HepG2 (cell line): ENCODE results near the gene SZRD1. TPM values are rescaled to one million over a fixed set of nuclear protein-coding genes. Genes with fewer than 3 reads are reported as not detected.

Experiments used
- HDAC1 ChIP-seq: sonication (generic); formaldehyde crosslinking; IDR thresholded peaks from 2 replicates; pipeline ENCODE4 v1.5.1; 2020; ENCODE audit warnings: mild to moderate bottlenecking, missing genetic modification reagents
- HOXA9 ChIP-seq: sonication (generic); formaldehyde crosslinking; IDR thresholded peaks from 2 replicates; pipeline ENCODE4 v1.8.1; 2022; ENCODE audit warnings: missing genetic modification reagents, mild to moderate bottlenecking, moderate library complexity, borderline replicate concordance
- PHF21A ChIP-seq: sonication (generic); formaldehyde crosslinking; IDR thresholded peaks from 2 replicates; pipeline ENCODE4 v1.5.0; 2020; ENCODE audit warnings: mild to moderate bottlenecking, missing genetic modification reagents
- PITX1 ChIP-seq: sonication (generic); formaldehyde crosslinking; IDR thresholded peaks from 2 replicates; pipeline ENCODE4 v1.5.1; 2020; ENCODE audit warnings: mild to moderate bottlenecking, missing genetic modification reagents
- ZBTB10 ChIP-seq: sonication (generic); formaldehyde crosslinking; IDR thresholded peaks from 2 replicates; pipeline ENCODE4 v1.4.0; 2020; ENCODE audit warnings: missing genetic modification reagents, borderline replicate concordance
- ZHX2 ChIP-seq, 2 experiments: sonication (generic) in 1 of 2; formaldehyde crosslinking in 1 of 2; IDR thresholded peaks; 2 replicates each; pipeline versions ENCODE4 v1.6.1 to v1.9.0; 2014 to 2022; ENCODE audit warnings: antibody characterized with exemption in 1 of 2, borderline replicate concordance in 1 of 2, inconsistent platforms in 1 of 2, low read depth in 1 of 2, missing genetic modification reagents in 1 of 2
- ZNF335 ChIP-seq: sonication (generic); formaldehyde crosslinking; IDR thresholded peaks from 2 replicates; pipeline ENCODE4 v1.4.0; 2020; ENCODE audit warnings: missing genetic modification reagents
- ZNF569 ChIP-seq: sonication (generic); formaldehyde crosslinking; IDR thresholded peaks from 2 replicates; pipeline ENCODE4 v1.5.0; 2020; ENCODE audit warnings: mild to moderate bottlenecking, missing genetic modification reagents, moderate library complexity, borderline replicate concordance
- ZNF781 ChIP-seq: sonication (generic); formaldehyde crosslinking; IDR thresholded peaks from 2 replicates; pipeline ENCODE4 v1.5.1; 2020; ENCODE audit warnings: borderline replicate concordance, mild to moderate bottlenecking, missing genetic modification reagents; ENCODE audit errors: not compliant biosample characterization
- ZSCAN12 ChIP-seq: sonication (generic); formaldehyde crosslinking; IDR thresholded peaks from 2 replicates; pipeline ENCODE4 v1.9.0; 2021; ENCODE audit warnings: mild to moderate bottlenecking, missing genetic modification reagents
- polyA plus RNA-seq, 8 experiments: library from polyadenylated mRNA; depleted of rRNA in 3 of 8; stranded (reverse) in 7 of 8; unstranded in 1 of 8; fragments of >200 nt; fragmentation: Illumina TruSeq in 4 of 8; extraction: Trizol in 4 of 8; gene quantifications; 2 replicates each; pipeline versions ENCODE4 v1.2.1 to v1.2.3, GENCODE V29; 2011 to 2016; ENCODE audit warnings: low read depth in 4 of 8, missing spikeins in 1 of 8, mixed read lengths in 1 of 8; ENCODE audit not compliant: insufficient read depth in 1 of 8
- total RNA-seq, 5 experiments: library from RNA; depleted of rRNA; stranded (reverse); fragments of >200 nt; fragmentation: Illumina TruSeq; extraction: Trizol; gene quantifications; 2 replicates each; pipeline ENCODE4 v1.2.3, GENCODE V29; 2016; ENCODE audit warnings: low read depth in 1 of 5
- TF ChIP-seq, protein P1 (sequence below): sonication (generic); formaldehyde crosslinking; IDR thresholded peaks from 2 replicates; pipeline ENCODE4 v1.4.0; 2020; ENCODE audit warnings: low read depth, missing genetic modification reagents
- TF ChIP-seq, protein P2 (sequence below): sonication (generic); formaldehyde crosslinking; IDR thresholded peaks from 2 replicates; pipeline ENCODE4 v1.8.0; 2022; ENCODE audit warnings: mild to moderate bottlenecking, missing genetic modification reagents

Gene SZRD1
- total and polyA plus RNA-seq, 2 of the 13 experiments (the other 11 are each of a cell fraction or from before 2014, with no cell fraction given), result 28.5 to 41.4 TPM

- TF ChIP-seq, protein P1, sequence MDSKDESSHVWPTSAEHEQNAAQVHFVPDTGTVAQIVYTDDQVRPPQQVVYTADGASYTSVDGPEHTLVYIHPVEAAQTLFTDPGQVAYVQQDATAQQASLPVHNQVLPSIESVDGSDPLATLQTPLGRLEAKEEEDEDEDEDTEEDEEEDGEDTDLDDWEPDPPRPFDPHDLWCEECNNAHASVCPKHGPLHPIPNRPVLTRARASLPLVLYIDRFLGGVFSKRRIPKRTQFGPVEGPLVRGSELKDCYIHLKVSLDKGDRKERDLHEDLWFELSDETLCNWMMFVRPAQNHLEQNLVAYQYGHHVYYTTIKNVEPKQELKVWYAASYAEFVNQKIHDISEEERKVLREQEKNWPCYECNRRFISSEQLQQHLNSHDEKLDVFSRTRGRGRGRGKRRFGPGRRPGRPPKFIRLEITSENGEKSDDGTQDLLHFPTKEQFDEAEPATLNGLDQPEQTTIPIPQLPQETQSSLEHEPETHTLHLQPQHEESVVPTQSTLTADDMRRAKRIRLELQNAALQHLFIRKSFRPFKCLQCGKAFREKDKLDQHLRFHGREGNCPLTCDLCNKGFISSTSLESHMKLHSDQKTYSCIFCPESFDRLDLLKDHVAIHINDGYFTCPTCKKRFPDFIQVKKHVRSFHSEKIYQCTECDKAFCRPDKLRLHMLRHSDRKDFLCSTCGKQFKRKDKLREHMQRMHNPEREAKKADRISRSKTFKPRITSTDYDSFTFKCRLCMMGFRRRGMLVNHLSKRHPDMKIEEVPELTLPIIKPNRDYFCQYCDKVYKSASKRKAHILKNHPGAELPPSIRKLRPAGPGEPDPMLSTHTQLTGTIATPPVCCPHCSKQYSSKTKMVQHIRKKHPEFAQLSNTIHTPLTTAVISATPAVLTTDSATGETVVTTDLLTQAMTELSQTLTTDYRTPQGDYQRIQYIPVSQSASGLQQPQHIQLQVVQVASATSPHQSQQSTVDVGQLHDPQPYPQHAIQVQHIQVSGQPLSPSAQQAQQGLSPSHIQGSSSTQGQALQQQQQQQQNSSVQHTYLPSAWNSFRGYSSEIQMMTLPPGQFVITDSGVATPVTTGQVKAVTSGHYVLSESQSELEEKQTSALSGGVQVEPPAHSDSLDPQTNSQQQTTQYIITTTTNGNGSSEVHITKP (CRISPR knock-in tag), result no peak; the same call in 1 of the 2 replicates
- no peak for TF ChIP-seq ZSCAN12
- TF ChIP-seq HDAC1 (CRISPR knock-in tag), result peak; percentile 45; the same call in 1 of the 2 replicates
- 0 out of 2 replicates have a peak, but pooled peaks have one; percentile 20 for TF ChIP-seq ZNF335 (CRISPR knock-in tag)
- TF ChIP-seq PHF21A (CRISPR knock-in tag), result no peak
- peak; percentile 63; the same call in 1 of the 2 replicates for TF ChIP-seq HOXA9 (CRISPR knock-in tag)
- TF ChIP-seq ZNF781, result no peak
- TF ChIP-seq ZHX2 (IDR thresholded peaks at IDR 0.05; ENCODE audit: low read depth), result peak; percentile 38; the same call in 1 of the 2 replicates
- TF ChIP-seq ZHX2 (CRISPR knock-in tag; IDR thresholded peaks at IDR 0.05; ENCODE audit: borderline replicate concordance), result peak; percentile 68; the same call in 1 of the 2 replicates
- TF ChIP-seq ZBTB10 (CRISPR knock-in tag), result 0 out of 2 replicates have a peak, but pooled peaks have one; percentile 55
- TF ChIP-seq, protein P2, sequence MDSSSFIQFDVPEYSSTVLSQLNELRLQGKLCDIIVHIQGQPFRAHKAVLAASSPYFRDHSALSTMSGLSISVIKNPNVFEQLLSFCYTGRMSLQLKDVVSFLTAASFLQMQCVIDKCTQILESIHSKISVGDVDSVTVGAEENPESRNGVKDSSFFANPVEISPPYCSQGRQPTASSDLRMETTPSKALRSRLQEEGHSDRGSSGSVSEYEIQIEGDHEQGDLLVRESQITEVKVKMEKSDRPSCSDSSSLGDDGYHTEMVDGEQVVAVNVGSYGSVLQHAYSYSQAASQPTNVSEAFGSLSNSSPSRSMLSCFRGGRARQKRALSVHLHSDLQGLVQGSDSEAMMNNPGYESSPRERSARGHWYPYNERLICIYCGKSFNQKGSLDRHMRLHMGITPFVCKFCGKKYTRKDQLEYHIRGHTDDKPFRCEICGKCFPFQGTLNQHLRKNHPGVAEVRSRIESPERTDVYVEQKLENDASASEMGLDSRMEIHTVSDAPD (CRISPR knock-in tag), result 0 out of 2 replicates have a peak, but pooled peaks have one; percentile 71
- no peak; the same call in 1 of the 2 replicates for TF ChIP-seq PITX1 (CRISPR knock-in tag)
- no peak for TF ChIP-seq ZNF569 (CRISPR knock-in tag)
These were observed 14.8 kb upstream of the SZRD1 start, which contains the start of gene FBXO42 (continued) for GRCh38 chr1:16351994-16352841.
